ENCODE measurements around the gene SNX27. TPM values are rescaled to one million over a fixed set of nuclear protein-coding genes. Genes with fewer than 3 reads are reported as not detected.

The SNX27 gene
- total RNA-seq, 3 donors from 2014 or later: 25.5 to 59.0 (median 34.8) TPM

GRCh38 chr1:151715726-151716404, 104.0 kb downstream of the SNX27 start:
- H3K4me3 ChIP-seq: no peak overlapping the region
- H3K9me3 ChIP-seq: no peaks in the 10 kb centered on the region
- no peaks in the 10 kb centered on the region for H3K36me3 ChIP-seq (ENCODE audit: low read depth)
- intact Hi-C loops (cut with DNase I, micrococcal nuclease): no loop called here
- no peak for ATAC-seq
- no peak for TF ChIP-seq CTCF (IDR thresholded peaks at IDR 0.05)
- H3K4me1 ChIP-seq (ENCODE audit: low read depth): peaks cover 26% of the 10 kb centered on the region
- no peak for DNase-seq

GRCh38 chr1:151716405-151716762, 104.5 kb downstream of the SNX27 start:
- TF ChIP-seq CTCF (IDR thresholded peaks at IDR 0.05): no peak
- intact Hi-C loops (cut with DNase I, micrococcal nuclease): no loop called here
- ATAC-seq (no peak), DNase-seq (no peak)
- H3K36me3 ChIP-seq (ENCODE audit: low read depth): no peaks in the 10 kb centered on the region
- no peaks in the 10 kb centered on the region for H3K9me3 ChIP-seq
- H3K4me1 ChIP-seq (ENCODE audit: low read depth): peaks cover 30% of the 10 kb centered on the region
- no peak overlapping the region for H3K4me3 ChIP-seq

GRCh38 chr1:151716771-151717631, 105.2 kb downstream of the SNX27 start, which contains the start of gene CELF3:
TSS of gene CELF3 (minus strand) at chr1:151716803. CDS start at chr1:151716020, 783 bp downstream.
- intact Hi-C loops (cut with DNase I, micrococcal nuclease): no loop called here
- Histone ChIP-seq H3K4me1 (ENCODE audit: low read depth) (peaks cover 35% of the 10 kb centered on the region), H3K9me3 (no peaks in the 10 kb centered on the region), H3K4me3 (no peak within 1 kb of the TSS), H3K36me3 (ENCODE audit: low read depth) (no peaks in the 10 kb centered on the region)
- ATAC-seq (no peak), DNase-seq (no peak)
- TF ChIP-seq CTCF (IDR thresholded peaks at IDR 0.05): no peak

- H3K36me3 ChIP-seq (ENCODE audit: low read depth): no peaks in the 10 kb centered on the region
- H3K4me1 ChIP-seq (ENCODE audit: low read depth): peaks cover 25% of the 10 kb centered on the region
- intact Hi-C loops (cut with DNase I, micrococcal nuclease): no loop called here
- H3K9me3 ChIP-seq: no peaks in the 10 kb centered on the region
- no peak for ATAC-seq
- no peak for DNase-seq
- H3K4me3 ChIP-seq: no peak overlapping the region
- no peak for TF ChIP-seq CTCF (IDR thresholded peaks at IDR 0.05)
Measured at GRCh38 chr1:151718011-151718431, 106.2 kb downstream of the SNX27 start.

- peaks cover 18% of the 10 kb centered on the region for H3K4me1 ChIP-seq (ENCODE audit: low read depth)
- no peak overlapping the region for H3K4me3 ChIP-seq
- DNase-seq (no peak), ATAC-seq (no peak)
- no peaks in the 10 kb centered on the region for H3K36me3 ChIP-seq (ENCODE audit: low read depth)
- no peak for TF ChIP-seq CTCF (IDR thresholded peaks at IDR 0.05)
- intact Hi-C loops (cut with DNase I, micrococcal nuclease): no loop called here
- H3K9me3 ChIP-seq: no peaks in the 10 kb centered on the region
Measured at GRCh38 chr1:151718666-151719065, 106.8 kb downstream of the SNX27 start.
